Measurements from ENCODE around the gene RIMKLB. TPM values are rescaled to one million over a fixed set of nuclear protein-coding genes. Genes with fewer than 3 reads are reported as not detected.
A peak's percentile ranks its signal among the peaks of the same experiment; 100 is the strongest.
"Not testable (repeated sequence)": the region's sequence is repeated elsewhere in the genome, so short reads cannot be mapped to it uniquely, and the experiment has no call there.

The RIMKLB gene
- total RNA-seq, 1 donor from 2014 or later, result 46.6 TPM

GRCh38 chr12:8692573-8692972, 5.2 kb upstream of the RIMKLB start:
- peak in 1 of 2 donors; percentile 73 for DNase-seq (ENCODE audit: low read depth in 2 of 2)

GRCh38 chr12:8695116-8695515, 2.7 kb upstream of the RIMKLB start:
- DNase-seq (ENCODE audit: low read depth in 2 of 2), result no peak

GRCh38 chr12:8696442-8697090, 1.2 kb upstream of the RIMKLB start:
- DNase-seq (ENCODE audit: low read depth in 2 of 2), result no peak

- DNase-seq (ENCODE audit: low read depth in 2 of 2), result peak; percentile 67 to 78
Observed at GRCh38 chr12:8697120-8697475, 693 bp upstream of the RIMKLB start.

- DNase-seq (ENCODE audit: low read depth in 2 of 2), result peak; percentile 57 to 68
Observed at GRCh38 chr12:8698132-8698851, 501 bp downstream of the RIMKLB start.

- DNase-seq (ENCODE audit: low read depth in 2 of 2), result peak in 1 of 2 donors; percentile 14
Observed at GRCh38 chr12:8698879-8699278, 1.1 kb downstream of the RIMKLB start.

- DNase-seq (ENCODE audit: low read depth in 2 of 2), result no peak
Observed at GRCh38 chr12:8699714-8700113, 1.9 kb downstream of the RIMKLB start.

GRCh38 chr12:8701046-8701660, 3.4 kb downstream of the RIMKLB start:
- DNase-seq (ENCODE audit: low read depth in 2 of 2), result no peak

GRCh38 chr12:8702159-8702558, 4.4 kb downstream of the RIMKLB start:
- no peak for DNase-seq (ENCODE audit: low read depth in 2 of 2)

- peak; percentile 80 to 81 for DNase-seq (ENCODE audit: low read depth in 2 of 2)
Observed at GRCh38 chr12:8709124-8709830, 11.5 kb downstream of the RIMKLB start.

- DNase-seq (ENCODE audit: low read depth in 2 of 2), result peak; percentile 40 to 53
Observed at GRCh38 chr12:8712572-8712971, 14.8 kb downstream of the RIMKLB start.

GRCh38 chr12:8722286-8722800, 24.6 kb downstream of the RIMKLB start:
- DNase-seq (ENCODE audit: low read depth in 2 of 2), result no peak

- DNase-seq (ENCODE audit: low read depth in 2 of 2), result no peak
Observed at GRCh38 chr12:8734873-8735381, 37.1 kb downstream of the RIMKLB start.

GRCh38 chr12:8742501-8742900, 44.7 kb downstream of the RIMKLB start:
- DNase-seq (ENCODE audit: low read depth in 2 of 2), result peak in 1 of 2 donors; percentile 21

- not testable (repeated sequence) for DNase-seq (ENCODE audit: low read depth in 2 of 2)
Observed at GRCh38 chr12:8743121-8743520, 45.3 kb downstream of the RIMKLB start.

GRCh38 chr12:8745631-8746030, 47.8 kb downstream of the RIMKLB start:
- DNase-seq (ENCODE audit: low read depth in 2 of 2), result not testable (repeated sequence)

GRCh38 chr12:8746046-8746445, 48.3 kb downstream of the RIMKLB start:
- DNase-seq (ENCODE audit: low read depth in 2 of 2), result no peak

- DNase-seq (ENCODE audit: low read depth in 2 of 2), result not testable (repeated sequence)
Observed at GRCh38 chr12:8760076-8760475, 62.3 kb downstream of the RIMKLB start.

- not testable (repeated sequence) for DNase-seq (ENCODE audit: low read depth in 2 of 2)
Observed at GRCh38 chr12:8762701-8763100, 64.9 kb downstream of the RIMKLB start.

- not testable (repeated sequence) for DNase-seq (ENCODE audit: low read depth in 2 of 2)
Observed at GRCh38 chr12:8766121-8766520, 68.3 kb downstream of the RIMKLB start.

- DNase-seq (ENCODE audit: low read depth in 2 of 2), result no peak
Observed at GRCh38 chr12:8770499-8770898, 72.7 kb downstream of the RIMKLB start.

- no peak for DNase-seq (ENCODE audit: low read depth in 2 of 2)
Observed at GRCh38 chr12:8771072-8771471, 73.3 kb downstream of the RIMKLB start.

Measured in lung microvascular endothelial cell (primary cell).